Activated naive CD4-positive, alpha-beta T cell treated with anti-CD3 and anti-CD28 coated beads, Interleukin-2, amount 50 U/mL, for 72 hours (primary cell): ENCODE measurements around the gene BLOC1S5. TPM values are rescaled to one million over a fixed set of nuclear protein-coding genes. Genes with fewer than 3 reads are reported as not detected.
"Not testable (repeated sequence)": the region's sequence is repeated elsewhere in the genome, so short reads cannot be mapped to it uniquely, and the experiment has no call there.

Experiments
- ATAC-seq, 2 donors: fragments of 150-1000 bp; cut with Tn5 transposase; 2 replicates each; pipeline ENCODE4 v1.10.0; 2021; ENCODE audit warnings: mild to moderate bottlenecking in 2 of 2, moderate library complexity in 2 of 2
- DNase-seq, 2 donors: peaks; one replicate each; pipeline ENCODE4 v3.0.0; 2021 to 2022; ENCODE audit warnings: low spot score in 2 of 2
- H3K27ac Mint-ChIP-seq, 2 donors: one replicate each; pipeline ENCODE4 v1.8.0; 2022; ENCODE audit warnings: mild to moderate bottlenecking in 2 of 2, mixed read lengths in 2 of 2
- H3K36me3 Mint-ChIP-seq, 2 donors: one replicate each; pipeline ENCODE4 v1.8.0; 2022; ENCODE audit warnings: mixed read lengths in 2 of 2
- H3K9me3 Mint-ChIP-seq, 2 donors: one replicate each; pipeline ENCODE4 v1.8.0; 2022; ENCODE audit warnings: mixed read lengths in 2 of 2
- total RNA-seq, 2 donors: library from RNA; stranded (reverse); gene quantifications; one replicate each; pipeline ENCODE4 v1.2.3, GENCODE V29; 2022

Gene BLOC1S5
- total RNA-seq, 2 donors from 2014 or later = 25.8 to 26.1 TPM

DNA sequence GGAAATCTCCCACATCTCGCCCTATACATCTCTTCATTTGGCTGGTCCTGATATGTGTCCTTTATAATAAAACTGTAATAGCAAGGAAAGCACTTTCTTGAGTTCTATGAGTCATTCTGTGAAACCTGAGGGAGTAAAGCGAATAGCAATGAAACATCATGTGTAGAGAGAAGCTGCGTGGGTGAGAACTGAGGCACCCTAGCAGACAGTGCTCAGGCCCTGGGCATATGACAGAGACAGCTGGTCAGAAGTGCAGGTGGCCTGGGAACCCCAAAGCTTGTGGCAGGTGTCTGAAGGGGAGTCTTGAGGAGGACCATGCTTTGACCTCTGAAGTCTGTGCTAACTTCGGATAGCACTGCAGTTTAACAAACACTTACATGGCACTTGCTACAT, 1.3 kb upstream of the BLOC1S5 start:
- H3K36me3 Mint-ChIP-seq = no peaks in the 10 kb centered on the region
- H3K9me3 Mint-ChIP-seq = no peaks in the 10 kb centered on the region
- ATAC-seq (peak; percentile 67 to 71), DNase-seq (peak; percentile 46 to 58)
- peak overlapping the region; percentile 63 to 92 for H3K27ac Mint-ChIP-seq

GRCh38 chr6:8064638-8065518, 689 bp upstream of the BLOC1S5 start:
- peak overlapping the region; percentile 63 to 92 for H3K27ac Mint-ChIP-seq
- peak; percentile 1 to 6 for ATAC-seq
- peak in 1 of 2 donors; percentile 11 for DNase-seq
- no peaks in the 10 kb centered on the region for H3K9me3 Mint-ChIP-seq
- H3K36me3 Mint-ChIP-seq = peaks cover 0 to 4% of the 10 kb centered on the region in 2 donors

GRCh38 chr6:8061736-8062135, 2.5 kb downstream of the BLOC1S5 start:
- no peak for ATAC-seq
- Mint-ChIP-seq H3K9me3 (no peaks in the 10 kb centered on the region), H3K27ac (no peak overlapping the region), H3K36me3 (peaks cover 0 to 13% of the 10 kb centered on the region in 2 donors)
- no peak for DNase-seq

- Mint-ChIP-seq H3K36me3 (peaks cover 0 to 18% of the 10 kb centered on the region in 2 donors), H3K9me3 (no peaks in the 10 kb centered on the region), H3K27ac (no peak overlapping the region)
- no peak for DNase-seq
- ATAC-seq = no peak
Observed at GRCh38 chr6:8060346-8060745, 3.8 kb downstream of the BLOC1S5 start.

DNA sequence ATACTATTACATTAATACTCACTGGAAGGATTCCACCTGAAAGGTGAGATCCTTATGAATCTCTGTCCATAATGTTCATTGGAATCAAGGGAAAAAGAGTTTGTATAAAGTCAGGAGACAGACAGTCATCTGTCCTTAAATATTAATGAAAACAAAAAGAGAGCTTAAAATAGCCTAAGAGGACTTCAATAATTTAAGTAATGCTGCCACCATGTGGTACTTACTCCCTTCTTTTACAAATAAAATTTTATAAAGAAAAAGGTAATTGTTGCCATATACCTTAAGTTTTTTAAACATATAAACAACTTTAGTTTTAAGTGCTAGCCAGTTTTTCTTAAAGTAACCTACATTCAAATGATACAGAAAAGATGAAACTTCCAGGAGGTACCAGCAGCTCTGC, 5.1 kb downstream of the BLOC1S5 start:
- no peak for ATAC-seq
- H3K36me3 Mint-ChIP-seq = peaks cover 3 to 20% of the 10 kb centered on the region in 2 donors
- no peak overlapping the region for H3K27ac Mint-ChIP-seq
- no peak for DNase-seq
- H3K9me3 Mint-ChIP-seq = no peaks in the 10 kb centered on the region

DNA sequence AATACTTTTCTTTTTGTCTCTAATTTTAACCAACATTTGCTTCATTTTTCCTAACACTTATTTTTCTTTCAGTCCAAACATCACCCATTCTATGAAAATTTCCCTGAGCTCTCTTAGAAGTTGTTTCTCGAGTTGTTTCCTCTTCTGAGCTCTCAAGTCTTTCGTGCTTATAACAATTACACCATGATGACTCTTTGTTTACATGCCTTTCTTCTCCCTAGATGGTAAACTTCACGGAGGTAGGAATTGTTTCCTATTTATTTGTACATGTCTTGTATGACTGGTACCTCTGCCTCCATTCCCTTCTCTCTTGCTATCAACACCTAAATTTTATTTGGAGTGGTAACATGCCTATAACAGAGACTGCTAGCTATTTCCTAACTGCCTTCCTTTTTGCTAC, 6.4 kb downstream of the BLOC1S5 start:
- no peaks in the 10 kb centered on the region for H3K9me3 Mint-ChIP-seq
- peaks cover 6 to 22% of the 10 kb centered on the region in 2 donors for H3K36me3 Mint-ChIP-seq
- no peak for DNase-seq
- no peak for ATAC-seq
- no peak overlapping the region for H3K27ac Mint-ChIP-seq

- Mint-ChIP-seq H3K36me3 (peaks cover 11 to 26% of the 10 kb centered on the region in 2 donors), H3K9me3 (no peaks in the 10 kb centered on the region), H3K27ac (no peak overlapping the region)
- no peak for ATAC-seq
- DNase-seq = no peak
Observed at GRCh38 chr6:8057263-8057662, 6.9 kb downstream of the BLOC1S5 start.

DNA sequence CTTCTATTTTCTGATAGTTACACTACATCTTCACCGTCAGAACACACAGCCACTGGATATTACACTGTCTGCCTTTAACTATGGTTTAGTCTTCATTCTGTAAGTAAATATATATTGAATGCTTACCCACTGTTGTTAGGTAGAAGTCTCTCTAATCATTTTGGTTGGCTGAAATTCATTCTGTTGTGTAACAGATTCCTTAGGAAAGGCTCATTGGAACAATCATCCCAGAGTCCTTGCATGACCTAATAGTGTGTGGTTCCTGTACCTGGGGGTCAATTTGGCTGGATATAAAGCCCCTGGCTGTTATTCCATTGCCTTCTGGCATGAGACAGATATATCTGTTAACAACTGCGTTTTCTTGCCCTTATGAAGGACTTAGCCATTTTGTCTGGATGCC, 9.9 kb downstream of the BLOC1S5 start:
- no peaks in the 10 kb centered on the region for H3K9me3 Mint-ChIP-seq
- H3K36me3 Mint-ChIP-seq = peaks cover 27 to 30% of the 10 kb centered on the region in 2 donors
- DNase-seq = no peak
- no peak for ATAC-seq
- H3K27ac Mint-ChIP-seq = no peak overlapping the region

- Mint-ChIP-seq H3K36me3 (peaks cover 50 to 75% of the 10 kb centered on the region in 2 donors), H3K9me3 (no peaks in the 10 kb centered on the region), H3K27ac (no peak overlapping the region)
- DNase-seq (no peak), ATAC-seq (no peak)
Observed at GRCh38 chr6:8047541-8048292, 16.5 kb downstream of the BLOC1S5 start.

DNA sequence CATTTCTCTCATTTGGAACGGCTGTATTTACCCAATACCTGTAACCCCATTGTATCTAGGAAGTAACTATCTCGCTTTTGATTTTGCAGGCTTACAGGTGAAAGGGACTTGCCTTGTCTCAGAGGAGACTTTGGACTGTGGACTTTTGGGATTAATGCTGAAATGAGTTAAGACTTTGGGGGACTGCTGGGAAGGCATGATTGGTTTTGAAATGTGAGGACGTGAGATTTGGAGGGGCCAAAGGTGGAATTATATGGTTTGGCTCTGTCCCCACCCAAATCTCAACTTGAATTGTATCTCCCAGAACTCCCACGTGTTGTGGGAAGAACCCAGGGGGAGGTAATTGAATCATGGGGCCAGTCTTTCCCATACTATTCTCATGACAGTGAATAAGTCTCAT, 18.4 kb downstream of the BLOC1S5 start:
- not testable (repeated sequence) for DNase-seq, H3K27ac Mint-ChIP-seq, ATAC-seq, H3K9me3 Mint-ChIP-seq
- peaks cover 46 to 63% of the 10 kb centered on the region in 2 donors for H3K36me3 Mint-ChIP-seq

GRCh38 chr6:8043221-8043620, 21.0 kb downstream of the BLOC1S5 start:
- peaks cover 3 to 5% of the 10 kb centered on the region in 2 donors for H3K9me3 Mint-ChIP-seq
- H3K36me3 Mint-ChIP-seq = peaks cover 55 to 77% of the 10 kb centered on the region in 2 donors
- DNase-seq (no peak), ATAC-seq (no peak)
- peak overlapping the region in 1 of 2 donors; percentile 74 for H3K27ac Mint-ChIP-seq

DNA sequence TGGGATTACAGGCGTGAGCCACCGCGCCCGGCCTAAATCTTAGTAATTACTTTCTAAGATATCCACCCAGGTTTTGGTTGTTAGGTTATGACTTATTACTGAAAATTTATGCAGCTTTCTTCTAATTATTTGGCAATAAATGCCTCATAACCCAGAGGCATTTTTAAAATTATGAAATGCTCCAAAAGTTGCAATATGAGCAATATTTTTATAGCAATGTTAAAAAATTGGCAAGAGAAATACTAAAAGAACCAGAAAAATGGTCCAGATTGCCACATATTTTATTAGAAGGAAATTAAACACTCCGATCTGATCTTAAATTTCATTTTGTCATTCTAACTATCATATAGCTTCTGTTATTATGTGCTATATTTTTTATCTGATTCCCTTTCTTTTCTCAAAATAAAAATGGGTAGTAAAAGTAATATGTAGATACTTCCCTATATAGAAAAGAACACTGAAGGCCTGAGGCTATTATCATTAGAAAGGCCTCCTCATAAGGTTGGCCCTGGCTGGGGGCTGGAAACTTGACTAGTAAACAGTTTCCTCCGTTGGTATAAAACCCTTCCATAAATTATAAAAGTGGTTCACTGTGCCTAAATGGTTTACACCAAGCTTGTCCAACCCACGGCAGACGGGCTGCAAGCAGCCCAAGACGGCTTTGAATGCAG, 22.1 kb downstream of the BLOC1S5 start:
- DNase-seq = no peak
- H3K27ac Mint-ChIP-seq = no peak overlapping the region
- peaks cover 52 to 77% of the 10 kb centered on the region in 2 donors for H3K36me3 Mint-ChIP-seq
- no peak for ATAC-seq
- peaks cover 3 to 10% of the 10 kb centered on the region in 2 donors for H3K9me3 Mint-ChIP-seq

GRCh38 chr6:8034107-8034506, 30.1 kb downstream of the BLOC1S5 start:
- not testable (repeated sequence) for DNase-seq, H3K27ac Mint-ChIP-seq, ATAC-seq
- H3K36me3 Mint-ChIP-seq = peaks cover 51 to 68% of the 10 kb centered on the region in 2 donors
- H3K9me3 Mint-ChIP-seq = peaks cover 8 to 23% of the 10 kb centered on the region in 2 donors

DNA sequence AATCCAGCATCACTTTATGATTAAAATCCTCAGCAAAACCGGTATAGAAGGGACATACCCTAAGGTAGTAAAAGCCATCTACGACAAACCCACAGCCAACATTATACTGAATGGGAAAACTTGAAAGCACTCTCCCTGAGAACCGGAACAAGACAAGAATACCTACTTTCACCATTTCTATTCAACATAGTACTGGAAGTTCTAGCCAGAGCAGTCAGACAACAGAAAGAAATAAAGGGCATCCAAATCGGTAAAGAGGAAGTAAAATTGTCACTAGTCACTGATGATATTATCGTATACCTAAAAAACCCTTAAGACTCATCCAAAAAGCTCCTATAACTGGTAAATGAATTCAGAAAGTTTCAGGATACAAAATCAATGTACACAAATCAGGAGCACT, 33.3 kb downstream of the BLOC1S5 start:
- DNase-seq = no peak
- ATAC-seq = no peak
- H3K36me3 Mint-ChIP-seq = peaks cover 26 to 38% of the 10 kb centered on the region in 2 donors
- H3K27ac Mint-ChIP-seq = no peak overlapping the region
- H3K9me3 Mint-ChIP-seq = peaks cover 6 to 13% of the 10 kb centered on the region in 2 donors

GRCh38 chr6:8029243-8029870, 34.8 kb downstream of the BLOC1S5 start:
- peaks cover 19 to 24% of the 10 kb centered on the region in 2 donors for H3K36me3 Mint-ChIP-seq
- peak overlapping the region in 1 of 2 donors; percentile 36 for H3K27ac Mint-ChIP-seq
- no peak for DNase-seq
- H3K9me3 Mint-ChIP-seq = peaks cover 6 to 13% of the 10 kb centered on the region in 2 donors
- ATAC-seq = no peak

- DNase-seq = no peak
- peak overlapping the region in 1 of 2 donors; percentile 44 for H3K27ac Mint-ChIP-seq
- H3K9me3 Mint-ChIP-seq = peaks cover 6 to 13% of the 10 kb centered on the region in 2 donors
- H3K36me3 Mint-ChIP-seq = peaks cover 12 to 24% of the 10 kb centered on the region in 2 donors
- no peak for ATAC-seq
Observed at GRCh38 chr6:8027965-8028651, 36.1 kb downstream of the BLOC1S5 start.
